Calu3 (cell line): Measurements from ENCODE around the gene GLYR1. TPM values are rescaled to one million over a fixed set of nuclear protein-coding genes. Genes with fewer than 3 reads are reported as not detected.

ENCODE experiments used
- BruUV-seq: library from RNA; stranded (reverse); fragments of 400-500 nt; replicated peaks from 2 replicates; lab custom pipeline; 2021; lab: Mats Ljungman, UMichigan
- CTCF ChIA-PET: fragments of 300-600 bp; sonication (Branson Sonifier 250); formaldehyde crosslinking; loops from one replicate; lab custom pipeline; 2022; ENCODE audit warnings: antibody characterized with exemption; lab: Charles Lee
- DNase-seq: peaks from one replicate; pipeline ENCODE4 v3.0.0; 2022
- H3K27ac Mint-ChIP-seq: one replicate; pipeline ENCODE4 v1.8.0; 2022; ENCODE audit warnings: mixed read lengths; ENCODE audit not compliant: unreplicated experiment
- H3K27me3 Mint-ChIP-seq: one replicate; pipeline ENCODE4 v1.8.0; 2022; ENCODE audit warnings: mixed read lengths; ENCODE audit not compliant: unreplicated experiment
- H3K36me3 Mint-ChIP-seq: one replicate; pipeline ENCODE4 v1.8.0; 2022; ENCODE audit warnings: mild to moderate bottlenecking, moderate library complexity, mixed read lengths; ENCODE audit not compliant: insufficient read depth, unreplicated experiment
- H3K4me1 Mint-ChIP-seq: one replicate; pipeline ENCODE4 v1.8.0; 2022; ENCODE audit warnings: mild to moderate bottlenecking, low read depth, mixed read lengths; ENCODE audit not compliant: unreplicated experiment
- H3K4me3 Mint-ChIP-seq: one replicate; pipeline ENCODE4 v1.8.0; 2022; ENCODE audit warnings: mild to moderate bottlenecking, low read depth, moderate library complexity, mixed read lengths; ENCODE audit not compliant: unreplicated experiment
- H3K9me3 Mint-ChIP-seq: one replicate; pipeline ENCODE4 v1.8.0; 2022; ENCODE audit warnings: low read depth, mixed read lengths; ENCODE audit not compliant: unreplicated experiment
- intact Hi-C: fragments of 100-400 bp; cut with micrococcal nuclease; formaldehyde crosslinking; loops from one replicate; pipeline ENCODE4 v1.10.0; 2022; ENCODE audit not compliant: unreplicated experiment
- total RNA-seq: library from RNA; stranded (reverse); gene quantifications from 2 replicates; pipeline ENCODE4 v1.2.3, GENCODE V29; 2022
- TF ChIP-seq, protein P1 (sequence below): fragments of 200-600 bp; IDR thresholded peaks from one replicate; pipeline ENCODE4 v1.8.0; 2022; ENCODE audit warnings: antibody characterized with exemption; ENCODE audit not compliant: unreplicated experiment

GLYR1 gene
- total RNA-seq, 1 experiment from 2014 or later = 158 TPM

DNA sequence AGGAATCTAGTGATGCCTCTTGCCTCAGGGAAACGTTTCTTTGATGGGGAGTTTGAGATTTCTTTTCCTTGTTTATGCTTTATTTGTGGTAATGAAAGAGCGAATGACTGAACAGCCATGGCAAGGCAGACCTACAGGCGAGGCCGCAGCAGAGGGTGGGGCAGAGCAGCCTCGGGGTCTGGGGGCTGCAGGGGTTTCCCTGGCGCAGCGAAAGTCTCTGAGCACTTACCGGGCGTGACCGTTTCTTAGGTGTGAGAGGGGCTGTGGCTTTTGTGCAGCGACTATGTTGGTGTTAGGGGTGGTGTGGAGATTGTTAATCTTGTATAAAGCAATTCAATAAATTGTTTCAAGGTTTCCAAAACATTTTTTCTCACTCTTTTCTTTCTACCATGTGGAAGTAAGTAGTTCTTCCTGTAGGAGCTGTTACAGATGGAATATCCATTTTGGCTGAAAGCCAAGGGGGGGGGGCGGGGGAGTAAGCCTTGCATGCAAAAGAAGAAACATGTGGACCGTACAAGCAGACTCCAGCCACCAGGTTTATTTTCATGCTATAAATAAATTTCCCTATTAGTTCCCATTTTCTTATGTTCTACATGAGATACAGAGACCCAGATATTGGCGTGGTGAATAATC, 35.0 kb upstream of the GLYR1 start:
- peaks cover 39% of the 10 kb centered on the region for H3K4me1 Mint-ChIP-seq
- DNase-seq = no peak
- H3K27ac Mint-ChIP-seq = peak overlapping the region; percentile 79
- H3K9me3 Mint-ChIP-seq = peaks cover 4% of the 10 kb centered on the region
- no TSS peak for BruUV-seq
- CTCF ChIA-PET = no interaction called here
- no peaks in the 10 kb centered on the region for H3K27me3 Mint-ChIP-seq
- TF ChIP-seq, protein P1, sequence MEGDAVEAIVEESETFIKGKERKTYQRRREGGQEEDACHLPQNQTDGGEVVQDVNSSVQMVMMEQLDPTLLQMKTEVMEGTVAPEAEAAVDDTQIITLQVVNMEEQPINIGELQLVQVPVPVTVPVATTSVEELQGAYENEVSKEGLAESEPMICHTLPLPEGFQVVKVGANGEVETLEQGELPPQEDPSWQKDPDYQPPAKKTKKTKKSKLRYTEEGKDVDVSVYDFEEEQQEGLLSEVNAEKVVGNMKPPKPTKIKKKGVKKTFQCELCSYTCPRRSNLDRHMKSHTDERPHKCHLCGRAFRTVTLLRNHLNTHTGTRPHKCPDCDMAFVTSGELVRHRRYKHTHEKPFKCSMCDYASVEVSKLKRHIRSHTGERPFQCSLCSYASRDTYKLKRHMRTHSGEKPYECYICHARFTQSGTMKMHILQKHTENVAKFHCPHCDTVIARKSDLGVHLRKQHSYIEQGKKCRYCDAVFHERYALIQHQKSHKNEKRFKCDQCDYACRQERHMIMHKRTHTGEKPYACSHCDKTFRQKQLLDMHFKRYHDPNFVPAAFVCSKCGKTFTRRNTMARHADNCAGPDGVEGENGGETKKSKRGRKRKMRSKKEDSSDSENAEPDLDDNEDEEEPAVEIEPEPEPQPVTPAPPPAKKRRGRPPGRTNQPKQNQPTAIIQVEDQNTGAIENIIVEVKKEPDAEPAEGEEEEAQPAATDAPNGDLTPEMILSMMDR = no peak
- peaks cover 92% of the 10 kb centered on the region for H3K36me3 Mint-ChIP-seq
- peak overlapping the region; percentile 41 for H3K4me3 Mint-ChIP-seq
- intact Hi-C loops = loop anchor here (2.0 to 5.0 kb wide), 4 partner anchors 13 to 55 kb away; partner anchors contain the start of gene PPL

DNA sequence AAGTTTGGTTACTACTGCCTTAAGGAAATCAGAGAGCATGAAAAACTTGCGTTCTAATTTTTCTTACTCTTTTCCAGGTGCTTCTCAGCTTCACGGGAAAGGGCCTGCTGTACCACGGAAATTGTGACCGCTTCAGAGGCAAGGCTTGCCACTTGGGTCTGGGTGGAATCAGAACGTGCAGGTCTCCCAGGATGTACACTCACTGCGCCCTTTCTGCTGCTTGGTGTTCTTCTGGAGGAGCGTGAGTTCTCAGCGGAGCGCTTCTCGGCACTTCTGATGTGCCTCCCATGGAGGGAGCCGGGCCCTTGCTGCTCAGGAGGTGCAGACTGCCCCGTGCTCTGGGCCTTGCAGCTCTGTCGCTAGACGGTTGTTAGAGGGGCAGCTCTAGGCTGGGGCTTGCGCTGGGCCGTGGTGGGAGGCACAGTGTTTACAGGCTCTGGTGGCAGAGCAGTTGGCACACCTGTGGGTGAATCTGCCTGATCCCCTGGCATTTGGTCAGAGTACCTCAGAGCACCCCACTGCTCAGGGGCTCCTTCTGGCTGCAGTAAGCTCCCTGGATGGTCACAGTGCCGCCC, 33.0 kb upstream of the GLYR1 start:
- peaks cover 4% of the 10 kb centered on the region for H3K9me3 Mint-ChIP-seq
- H3K27ac Mint-ChIP-seq = no peak overlapping the region
- no TSS peak for BruUV-seq
- no peaks in the 10 kb centered on the region for H3K27me3 Mint-ChIP-seq
- DNase-seq = no peak
- TF ChIP-seq, protein P1 = no peak
- CTCF ChIA-PET = no interaction called here
- no peak overlapping the region for H3K4me3 Mint-ChIP-seq
- intact Hi-C loops = loop anchor here (5.0 kb wide), 1 partner anchor 57 kb away; the partner anchor contains the start of gene PPL
- peaks cover 42% of the 10 kb centered on the region for H3K4me1 Mint-ChIP-seq
- peaks cover 87% of the 10 kb centered on the region for H3K36me3 Mint-ChIP-seq

DNA sequence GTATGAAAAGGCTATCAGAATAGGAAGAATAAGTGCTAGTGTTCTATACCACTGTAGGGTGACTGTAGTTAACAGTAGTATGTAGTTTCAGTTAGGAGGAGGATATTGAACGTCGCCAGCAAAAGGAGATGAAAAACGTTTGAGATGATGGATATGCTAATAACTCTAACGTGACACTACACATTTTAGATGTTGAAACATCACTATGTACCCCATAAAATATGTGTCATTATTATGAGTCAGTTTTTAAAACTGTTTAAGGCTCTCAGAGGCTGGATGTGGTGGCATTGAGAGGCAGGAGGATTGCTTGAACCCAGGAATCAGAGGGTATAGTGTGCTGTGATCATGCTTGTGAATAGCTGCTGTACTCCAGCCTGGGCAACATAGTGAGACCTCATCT, 32.0 kb upstream of the GLYR1 start:
- Mint-ChIP-seq H3K36me3 (peaks cover 83% of the 10 kb centered on the region), H3K4me3 (no peak overlapping the region), H3K27ac (peak overlapping the region; percentile 8), H3K4me1 (peaks cover 32% of the 10 kb centered on the region), H3K27me3 (no peaks in the 10 kb centered on the region), H3K9me3 (no peaks in the 10 kb centered on the region)
- no TSS peak for BruUV-seq
- no peak for DNase-seq
- CTCF ChIA-PET = no interaction called here
- intact Hi-C loops = no loop called here
- TF ChIP-seq, protein P1 = no peak

GRCh38 chr16:4877380-4877685, 30.2 kb upstream of the GLYR1 start:
- Mint-ChIP-seq H3K27ac (no peak overlapping the region), H3K9me3 (no peaks in the 10 kb centered on the region), H3K4me3 (no peak overlapping the region), H3K36me3 (peaks cover 77% of the 10 kb centered on the region), H3K27me3 (no peaks in the 10 kb centered on the region), H3K4me1 (peaks cover 20% of the 10 kb centered on the region)
- DNase-seq = no peak
- intact Hi-C loops = no loop called here
- CTCF ChIA-PET = no interaction called here
- TF ChIP-seq, protein P1 = no peak
- BruUV-seq = no TSS peak
